Body of pancreas (tissue), 4 donors: ENCODE results near the gene HOXC4.
"Not testable (repeated sequence)": the region's sequence is repeated elsewhere in the genome, so short reads cannot be mapped to it uniquely, and the experiment has no call there.

Experiments used
- CTCF ChIP-seq, 7 experiments: fragments of 450-650 bp in 4 of 7; fragments of 200-600 bp in 3 of 7; sonication (generic) in 3 of 7; IDR thresholded peaks; one replicate each; pipeline ENCODE4 v1.5.1; 2016 to 2019; ENCODE audit warnings: antibody characterized with exemption in 7 of 7
- POLR2A ChIP-seq, 3 donors: fragments of 450-650 bp; IDR thresholded peaks; one replicate each; pipeline ENCODE4 v1.6.1; 2016; ENCODE audit warnings: antibody characterized with exemption in 3 of 3, mild to moderate bottlenecking in 2 of 3

GRCh38 chr12:54081053-54081514 lies 27.4 kb downstream of the HOXC4 start:
- TF ChIP-seq CTCF, POLR2A (IDR thresholded peaks at IDR 0.05): not testable (repeated sequence)
